ENCODE data around the gene NOG.

The NOG gene

GRCh38 chr17:56593646-56594319, at the start of gene NOG:
Gene NOG, plus strand, starts transcription at chr17:56593699. Its CDS starts 525 bp downstream, at chr17:56594224.
- peak; percentile 14 for DNase-seq

DNA sequence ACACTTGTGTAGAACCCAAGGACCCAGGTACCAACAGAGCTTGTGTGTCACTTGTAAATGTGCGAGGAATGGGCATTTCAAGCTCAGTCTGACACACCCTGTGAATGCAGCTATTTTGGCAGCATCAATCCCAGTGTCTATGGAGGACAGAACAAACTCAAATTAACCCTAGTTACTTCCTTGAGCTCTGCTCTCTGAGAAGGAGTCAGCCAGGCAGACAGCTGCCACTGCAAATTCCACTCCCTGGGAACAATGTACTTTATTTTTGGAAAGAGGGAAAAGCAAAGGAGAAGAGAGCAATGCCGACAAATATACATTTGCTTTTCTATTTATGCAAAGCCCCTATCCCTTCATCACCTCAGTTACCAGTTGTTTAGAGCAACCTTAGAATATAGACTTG, 48.4 kb upstream of the NOG start:
- DNase-seq, result no peak

GRCh38 chr17:56545930-56546329, 47.6 kb upstream of the NOG start:
- no peak for DNase-seq

GRCh38 chr17:56548661-56549060, 44.8 kb upstream of the NOG start:
- DNase-seq, result no peak

GRCh38 chr17:56549501-56549900, 44.0 kb upstream of the NOG start:
- no peak for DNase-seq

GRCh38 chr17:56557682-56558081, 35.8 kb upstream of the NOG start:
- DNase-seq, result no peak

DNA sequence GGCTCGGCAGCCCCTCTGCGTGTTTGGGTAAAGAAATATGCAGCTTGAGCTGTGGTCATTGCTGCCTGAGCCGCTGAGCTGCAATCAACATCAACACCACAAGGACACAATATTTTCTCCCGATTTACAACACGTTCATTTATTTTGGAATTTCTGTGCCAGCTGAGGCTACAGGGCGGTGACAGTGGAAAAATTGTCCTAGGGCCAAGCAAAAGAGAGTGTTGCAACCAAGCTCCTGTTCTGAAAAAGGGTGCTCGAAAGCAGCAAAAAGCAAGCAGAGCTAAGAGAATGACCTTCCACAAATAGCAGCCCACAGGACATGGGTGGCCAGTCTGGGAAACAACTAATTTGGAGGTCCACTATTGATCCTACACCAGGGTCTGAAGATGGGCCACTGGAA, 35.4 kb upstream of the NOG start:
- DNase-seq, result no peak

DNA sequence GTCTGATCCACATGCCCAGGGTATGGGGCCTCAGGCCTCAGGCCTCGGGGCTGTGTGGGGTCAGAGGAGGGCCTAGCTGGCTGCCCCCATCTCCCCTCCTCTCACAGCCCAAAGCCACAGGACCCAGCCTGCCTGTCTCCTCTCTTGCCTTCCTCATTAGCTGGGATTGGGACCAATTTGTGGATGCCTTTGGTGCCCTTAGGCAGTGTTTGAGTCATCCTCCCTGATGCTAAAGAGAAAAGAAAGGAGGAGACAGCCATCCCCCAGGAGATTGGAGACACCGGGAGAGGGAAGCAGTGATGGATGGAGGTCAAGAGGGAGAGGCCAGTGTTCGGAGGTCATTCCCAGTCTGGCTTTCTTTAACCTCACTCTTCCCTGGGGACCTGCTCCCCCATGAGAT, 23.3 kb upstream of the NOG start:
- DNase-seq, result no peak

- DNase-seq, result no peak
These were observed 22.0 kb upstream of the NOG start for GRCh38 chr17:56571456-56571855.

- DNase-seq, result no peak
These were observed 16.2 kb upstream of the NOG start for GRCh38 chr17:56577190-56577842.

DNA sequence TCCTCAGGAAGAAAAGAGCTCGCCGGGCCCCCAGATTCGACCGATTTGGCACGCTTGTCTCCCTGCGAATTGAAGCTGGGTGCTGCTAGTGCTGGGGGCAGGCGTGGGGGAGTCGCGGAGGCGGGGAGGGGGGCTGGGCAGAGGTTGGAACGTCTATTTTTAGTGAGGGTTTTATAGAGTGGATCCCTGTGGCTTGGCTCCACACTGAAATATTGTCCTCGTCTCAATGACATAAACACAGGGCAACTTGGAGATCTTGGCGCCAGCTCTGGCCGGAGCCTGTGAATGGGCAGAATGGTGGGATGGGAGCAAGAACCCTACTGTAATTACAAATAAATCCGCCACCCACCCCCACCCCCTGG, 15.7 kb upstream of the NOG start:
- DNase-seq, result no peak

DNA sequence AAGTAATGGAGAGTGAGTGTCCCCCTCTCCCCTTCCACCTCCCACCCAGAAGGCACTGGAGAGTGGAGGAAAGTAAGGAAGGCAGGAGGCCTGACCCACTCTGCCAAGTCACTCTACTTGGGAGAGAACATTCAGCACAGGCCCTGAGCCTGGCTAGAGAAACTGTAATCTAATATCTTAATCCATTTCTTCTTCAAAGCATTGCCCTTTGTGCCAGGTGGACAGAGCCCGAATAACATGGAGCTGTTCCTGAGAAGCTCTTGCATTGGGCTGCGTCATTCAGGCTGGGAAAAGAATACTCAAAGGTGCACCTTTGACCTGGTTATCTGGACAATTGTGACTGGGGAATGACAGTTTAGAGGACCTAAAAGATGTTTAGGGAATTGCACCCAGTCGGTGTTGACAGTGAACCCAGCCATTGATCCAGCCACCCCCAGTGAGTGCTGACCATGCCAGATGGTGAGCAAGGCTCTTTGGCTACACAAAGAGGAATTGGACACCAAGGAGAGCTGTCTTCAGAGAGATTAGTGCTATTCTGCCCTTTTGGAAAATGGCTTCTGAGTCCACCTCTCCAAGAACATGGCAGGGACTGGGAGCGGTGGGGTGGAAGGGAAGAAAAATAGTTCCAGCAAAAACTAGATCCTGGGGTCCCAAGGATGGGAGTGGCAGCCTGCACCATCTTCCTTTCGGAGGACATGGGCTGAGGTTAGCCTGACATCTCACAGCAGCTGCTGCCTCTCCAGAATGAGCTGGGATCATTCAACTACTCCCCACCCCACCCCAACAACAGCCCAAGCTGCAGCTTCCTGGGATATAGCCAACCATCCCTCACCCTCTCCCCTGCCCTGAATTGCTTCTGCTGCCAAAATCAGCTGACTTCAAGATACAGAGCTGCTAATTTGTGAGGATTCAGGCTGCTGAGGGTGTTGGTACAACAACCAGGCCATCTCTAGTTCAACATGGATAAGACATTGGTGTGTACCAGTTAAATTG, 11.6 kb upstream of the NOG start:
- DNase-seq, result no peak

- DNase-seq, result no peak
These were observed 9.7 kb upstream of the NOG start for GRCh38 chr17:56583772-56584171.

- no peak for DNase-seq
These were observed 6.2 kb upstream of the NOG start for GRCh38 chr17:56587298-56587697.

DNA sequence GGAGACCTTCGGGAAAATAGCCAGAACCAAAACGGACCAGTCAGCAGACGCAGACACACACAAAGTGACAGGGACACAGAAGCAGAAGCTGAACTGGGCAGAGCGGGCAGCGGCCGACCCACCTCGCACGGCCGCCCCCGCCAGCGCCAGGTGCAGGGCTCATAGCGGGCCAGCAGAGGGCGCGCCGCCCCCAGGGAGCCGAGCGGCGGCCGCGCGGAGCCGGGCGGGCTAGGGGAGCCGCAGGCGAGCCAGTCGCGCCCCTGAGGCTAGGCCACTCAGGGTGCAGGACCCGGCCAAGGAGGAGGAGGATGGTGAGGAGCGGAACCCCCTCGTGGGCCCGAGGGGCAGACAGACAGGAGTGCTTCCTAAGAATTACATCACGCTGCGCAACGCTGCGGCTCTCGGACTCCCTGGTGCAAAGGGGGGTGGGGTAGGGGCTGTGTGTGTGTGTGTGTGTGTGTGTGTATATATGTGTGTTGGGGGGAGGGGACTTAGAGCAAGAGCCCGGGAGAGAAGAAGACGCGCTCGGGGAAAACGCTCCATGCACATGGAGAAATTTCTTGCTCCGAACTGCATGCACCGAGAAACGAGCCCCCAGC, 913 bp upstream of the NOG start:
- DNase-seq, result peak; percentile 59

DNA sequence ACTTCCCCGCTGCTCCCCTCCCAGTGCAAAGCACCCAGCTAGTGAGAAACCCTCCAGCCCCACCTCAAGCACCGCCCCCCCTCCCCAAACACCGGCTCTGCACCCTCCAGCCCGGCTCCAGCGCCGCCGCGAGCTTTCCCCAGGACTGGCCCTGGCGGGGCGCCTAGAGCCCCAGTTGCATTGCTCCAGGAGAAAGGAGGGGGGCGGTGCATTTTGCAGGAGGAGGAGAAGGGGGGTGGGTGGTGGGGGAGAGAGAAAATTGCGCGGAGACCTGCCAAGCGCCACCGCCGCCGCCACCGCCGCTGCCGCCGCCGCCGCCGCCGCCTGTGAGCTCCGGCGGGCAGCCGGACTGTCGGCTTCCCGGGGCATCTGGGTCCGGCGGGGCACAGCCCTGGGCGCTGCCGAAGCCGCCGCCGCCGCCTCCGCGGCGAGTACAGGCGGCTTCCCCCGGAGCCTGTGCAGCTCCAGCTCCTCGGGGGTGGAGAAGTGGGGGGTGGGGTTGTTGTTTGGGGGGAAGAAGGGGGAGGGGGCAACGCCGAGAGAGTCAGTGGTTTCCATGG, 333 bp upstream of the NOG start:
- peak; percentile 24 for DNase-seq

- DNase-seq, result peak; percentile 16
These were observed 1.0 kb downstream of the NOG start for GRCh38 chr17:56594320-56595107.

DNA sequence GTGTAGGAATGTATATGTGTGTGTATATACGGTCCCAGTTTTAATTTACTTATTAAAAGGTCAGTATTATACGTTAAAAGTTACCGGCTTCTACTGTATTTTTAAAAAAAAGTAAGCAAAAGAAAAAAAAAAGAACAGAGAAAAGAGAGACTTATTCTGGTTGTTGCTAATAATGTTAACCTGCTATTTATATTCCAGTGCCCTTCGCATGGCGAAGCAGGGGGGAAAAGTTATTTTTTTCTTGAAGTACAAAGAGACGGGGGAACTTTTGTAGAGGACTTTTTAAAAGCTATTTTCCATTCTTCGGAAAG, 1.6 kb downstream of the NOG start:
- no peak for DNase-seq

GRCh38 chr17:56595831-56596690, 2.6 kb downstream of the NOG start:
- DNase-seq, result no peak

- no peak for DNase-seq
These were observed 3.4 kb downstream of the NOG start for GRCh38 chr17:56596691-56597494.

All from CD4-positive, alpha-beta T cell treated with Interleukin-12 subunit alpha and Interleukin-12 subunit beta, for 1 hour (primary cell).